HCT116 (cell line): ENCODE data around the gene MBNL2. TPM values are rescaled to one million over a fixed set of nuclear protein-coding genes. Genes with fewer than 3 reads are reported as not detected.
A peak's percentile ranks its signal among the peaks of the same experiment; 100 is the strongest.

ENCODE experiments used
- ATAC-seq: fragments of 200-7000 bp; cut with Tn5 transposase; 2 replicates; pipeline ENCODE4 v1.9.1; 2020; ENCODE audit warnings: mild to moderate bottlenecking, moderate library complexity
- BruUV-seq: library from RNA; stranded (reverse); fragments of 400-500 nt; replicated peaks from 2 replicates; lab custom pipeline; 2021; lab: Mats Ljungman, UMichigan
- CTCF ChIA-PET: fragments of 300-600 bp; sonication (Branson Sonifier 250); formaldehyde crosslinking; loops from one replicate; lab custom pipeline; 2021; ENCODE audit warnings: antibody characterized with exemption; lab: Charles Lee
- POLR2A ChIA-PET: fragments of 300-600, 350-600 bp; sonication (Branson Sonifier 250); formaldehyde crosslinking; loops from one replicate; lab custom pipeline; 2021; ENCODE audit warnings: antibody characterized with exemption; lab: Charles Lee
- RAD21 ChIA-PET, 2 experiments: fragments of 300-600 bp; sonication (Branson Sonifier 250); formaldehyde crosslinking; loops; one replicate each; lab custom pipeline; 2023; ENCODE audit warnings: low total read pairs in 2 of 2; ENCODE audit not compliant: uncharacterized antibody in 2 of 2, unreplicated experiment in 2 of 2, low non-redundant PET in 1 of 2; lab: Charles Lee
- DNase-seq: peaks from one replicate; pipeline ENCODE4 v3.0.0-alpha.2; 2010; ENCODE audit warnings: low read depth, low spot score
- H2AFZ ChIP-seq: fragments of 200-600 bp; shearing (Covaris generic), sonication (generic); 2 replicates; pipeline ENCODE4 v1.6.1; 2017; ENCODE audit warnings: low read depth, mixed run types, mixed read lengths, antibody characterized with exemption, low read length; ENCODE audit not compliant: poor library complexity, severe bottlenecking
- H3K27ac ChIP-seq: 2 replicates; pipeline ENCODE4 v1.5.1; 2012; ENCODE audit warnings: low read depth, low read length
- H3K27me3 ChIP-seq: fragments of 200-600 bp; sonication (generic); 2 replicates; pipeline ENCODE4 v1.6.1; 2016; ENCODE audit warnings: mixed run types, low read length, mixed read lengths; ENCODE audit not compliant: insufficient read depth
- H3K36me3 ChIP-seq, 2 experiments: fragments of 200-500 bp in 1 of 2; fragments of 200-600 bp in 1 of 2; sonication (Bioruptor generic) in 1 of 2; sonication (generic) in 1 of 2; 2 replicates each; pipeline versions ENCODE4 v1.5.1 to v1.6.1; 2014 to 2016; ENCODE audit warnings: low read length in 2 of 2, inconsistent platforms in 1 of 2, mixed read lengths in 1 of 2, mixed run types in 1 of 2; ENCODE audit not compliant: insufficient read depth in 2 of 2, control insufficient read depth in 1 of 2
- H3K4me1 ChIP-seq, 2 experiments: fragments of 200-600 bp in 1 of 2; sonication (generic) in 1 of 2; 2 replicates each; pipeline versions ENCODE4 v1.5.1 to v1.6.1; 2012 to 2017; ENCODE audit warnings: low read length in 2 of 2, inconsistent platforms in 1 of 2, mild to moderate bottlenecking in 1 of 2, mixed read lengths in 1 of 2, mixed run types in 1 of 2, moderate library complexity in 1 of 2; ENCODE audit not compliant: insufficient read depth in 2 of 2, control insufficient read depth in 1 of 2
- H3K4me2 ChIP-seq: fragments of 200-600 bp; sonication (generic); 2 replicates; pipeline ENCODE4 v1.6.1; 2017; ENCODE audit warnings: mixed run types, low read length, mixed read lengths
- H3K4me3 ChIP-seq, 2 experiments: fragments of 200-600 bp in 1 of 2; sonication (generic) in 1 of 2; replicated peaks in 1 of 2; 2 replicates each; pipeline ENCODE4 v1.5.1; 2011 to 2016; ENCODE audit warnings: low read length in 2 of 2, control low read depth in 1 of 2, low read depth in 1 of 2, mild to moderate bottlenecking in 1 of 2, mixed read lengths in 1 of 2, mixed run types in 1 of 2
- H3K79me2 ChIP-seq: fragments of 200-600 bp; sonication (generic); 2 replicates; pipeline ENCODE4 v1.6.1; 2017; ENCODE audit warnings: mild to moderate bottlenecking, mixed run types, low read length, moderate library complexity, mixed read lengths; ENCODE audit not compliant: insufficient read depth
- H3K9ac ChIP-seq: fragments of 200-600 bp; sonication (generic); 2 replicates; pipeline ENCODE4 v1.6.1; 2016; ENCODE audit warnings: low read length, mixed read lengths
- H3K9me2 ChIP-seq: fragments of 200-600 bp; sonication (generic), shearing (Covaris generic); 2 replicates; pipeline ENCODE4 v1.6.1; 2017; ENCODE audit warnings: mixed run types, mild to moderate bottlenecking, moderate library complexity; ENCODE audit not compliant: insufficient read depth
- H3K9me3 ChIP-seq, 2 experiments: fragments of 200-500 bp in 1 of 2; fragments of 200-600 bp in 1 of 2; sonication (Bioruptor generic) in 1 of 2; sonication (generic) in 1 of 2; 2 replicates each; pipeline ENCODE4 v1.6.1; 2014 to 2017; ENCODE audit warnings: low read length in 2 of 2, mixed read lengths in 2 of 2, inconsistent platforms in 1 of 2, low read depth in 1 of 2, mild to moderate bottlenecking in 1 of 2, mixed run types in 1 of 2, moderate library complexity in 1 of 2; ENCODE audit not compliant: control insufficient read depth in 1 of 2, insufficient read depth in 1 of 2
- H4K20me1 ChIP-seq: fragments of 200-600 bp; sonication (generic), shearing (Covaris generic); 2 replicates; pipeline ENCODE4 v1.6.1; 2017; ENCODE audit warnings: mixed run types, mild to moderate bottlenecking, moderate library complexity; ENCODE audit not compliant: insufficient read depth
- CEBPB ChIP-seq: IDR thresholded peaks from 2 replicates; pipeline ENCODE4 v1.6.1; 2012; ENCODE audit warnings: low read depth
- EGR1 ChIP-seq: IDR thresholded peaks from 2 replicates; pipeline ENCODE4 v1.6.1; 2012; ENCODE audit warnings: low read depth
- EZH2 ChIP-seq: fragments of 200-600 bp; sonication (generic); IDR thresholded peaks from 2 replicates; pipeline ENCODE4 v1.6.1; 2017; ENCODE audit warnings: antibody characterized with exemption, mixed run types
- SIN3A ChIP-seq: IDR thresholded peaks from 2 replicates; pipeline ENCODE4 v1.6.1; 2012; ENCODE audit warnings: low read depth
- YY1 ChIP-seq: IDR thresholded peaks from 2 replicates; pipeline ENCODE4 v1.6.1; 2011; ENCODE audit warnings: low read length, low read depth, moderate library complexity, mild to moderate bottlenecking; ENCODE audit not compliant: insufficient replicate concordance; ENCODE audit errors: extremely low read depth
- ZFX ChIP-seq: fragments of 450-650 bp; IDR thresholded peaks from 2 replicates; pipeline ENCODE4 v1.6.1; 2017
- intact Hi-C: fragments of 100-400 bp; cut with micrococcal nuclease; formaldehyde crosslinking; loops from 2 replicates; pipeline ENCODE4 v1.10.0; 2022
- total RNA-seq: library from RNA; stranded (reverse); gene quantifications from one replicate; pipeline ENCODE4 v1.2.1, GENCODE V29; 2021; ENCODE audit not compliant: unreplicated experiment

The MBNL2 gene
- total RNA-seq, 1 experiment from 2014 or later, result 73.9 TPM

- ChIA-PET RAD21 (no interaction called here), CTCF (no interaction called here), POLR2A (interaction anchor here (1.6 to 1.9 kb wide), 2 partner anchors 11 to 293 kb away, joined by 4 to 8 read pairs; no protein-coding TSS in a partner anchor)
- no peaks in the 10 kb centered on the region for H3K9me2 ChIP-seq
- intact Hi-C loops, result loop anchor here (10.0 kb wide), 1 partner anchor 540 kb away; no protein-coding TSS in a partner anchor
- DNase-seq (no peak), ATAC-seq (peak; percentile 6)
- no TSS peak for BruUV-seq
- H3K79me2 ChIP-seq, result peaks cover 22% of the 10 kb centered on the region
- H3K36me3 ChIP-seq, result no peaks in the 10 kb centered on the region
- no peaks in the 10 kb centered on the region for H3K27me3 ChIP-seq
- TF ChIP-seq SIN3A, result 0 out of 2 replicates have a peak, but pooled peaks have one; percentile 6
- TF ChIP-seq EZH2, result no peak
- 0 out of 2 replicates have a peak, but pooled peaks have one; percentile 1 for TF ChIP-seq ZFX
- H2AFZ ChIP-seq, result no peak overlapping the region
- peak overlapping the region; percentile 67 for H3K9ac ChIP-seq
- peak overlapping the region; percentile 34; the same call in 1 of the 2 replicates for H3K27ac ChIP-seq
- H4K20me1 ChIP-seq, result no peaks in the 10 kb centered on the region
- peaks cover 7 to 21% of the 10 kb centered on the region in 2 experiments for H3K4me1 ChIP-seq
- peak overlapping the region; percentile 59 to 71 for H3K4me3 ChIP-seq
- peak overlapping the region; percentile 91 for H3K4me2 ChIP-seq
- no peaks in the 10 kb centered on the region for H3K9me3 ChIP-seq
These were observed 212.5 kb downstream of the MBNL2 start for GRCh38 chr13:97434397-97435201.

GRCh38 chr13:97435323-97435722 is 213.2 kb downstream of the MBNL2 start:
- Histone ChIP-seq H3K4me2 (peak overlapping the region; percentile 91), H3K4me3 (peak overlapping the region; percentile 59 to 71), H3K27ac (no peak overlapping the region), H2AFZ (no peak overlapping the region), H3K9ac (peak overlapping the region; percentile 67), H3K9me2 (no peaks in the 10 kb centered on the region), H3K27me3 (no peaks in the 10 kb centered on the region), H4K20me1 (no peaks in the 10 kb centered on the region), H3K79me2 (peaks cover 22% of the 10 kb centered on the region), H3K36me3 (no peaks in the 10 kb centered on the region), H3K4me1 (peaks cover 7 to 20% of the 10 kb centered on the region in 2 experiments), H3K9me3 (no peaks in the 10 kb centered on the region)
- no peak for ATAC-seq
- no TSS peak for BruUV-seq
- no peak for DNase-seq
- ChIA-PET POLR2A (no interaction called here), RAD21 (interaction anchor here in 1 of 2 experiments (0.7 kb wide), 1 partner anchor 27 kb away, joined by 5 read pairs; no protein-coding TSS in a partner anchor), CTCF (no interaction called here)
- TF ChIP-seq CEBPB (no peak), YY1 (no peak), EGR1 (no peak)
- TF ChIP-seq, all 23 proteins: peak for 0
- intact Hi-C loops, result loop anchor here (10.0 kb wide), 1 partner anchor 539 kb away; no protein-coding TSS in a partner anchor
